GM12878 (cell line): ENCODE data around the gene SUPT6H. TPM values are rescaled to one million over a fixed set of nuclear protein-coding genes. Genes with fewer than 3 reads are reported as not detected.
A peak's percentile ranks its signal among the peaks of the same experiment; 100 is the strongest.

Experiments used
- ATAC-seq: fragments of 200-7000 bp; cut with Tn5 transposase; 3 replicates; pipeline ENCODE4 v1.9.1; 2020; ENCODE audit warnings: mild to moderate bottlenecking, moderate library complexity
- BruUV-seq: library from RNA; stranded (reverse); fragments of 400-500 nt; replicated peaks from 2 replicates; lab custom pipeline; 2021; lab: Mats Ljungman, UMichigan
- CTCF ChIA-PET: fragments of 300-600 bp; sonication (Branson Sonifier 250); formaldehyde crosslinking; extraction: SDS; loops from one replicate; lab custom pipeline; 2021; ENCODE audit warnings: inconsistent platforms; lab: Yijun Ruan, JAX
- POLR2A ChIA-PET: fragments of 350-600 bp; formaldehyde crosslinking; extraction: SDS; loops from one replicate; lab custom pipeline; 2021; ENCODE audit warnings: inconsistent platforms; lab: Charles Lee
- RAD21 ChIA-PET: fragments of 300-600 bp; sonication (Branson Sonifier 250); formaldehyde crosslinking; loops from one replicate; lab custom pipeline; 2023; ENCODE audit warnings: antibody characterized with exemption; ENCODE audit not compliant: unreplicated experiment; lab: Charles Lee
- SMC1A ChIA-PET: fragments of 300-600 bp; sonication (Branson Sonifier 250); formaldehyde crosslinking; loops from one replicate; lab custom pipeline; 2023; ENCODE audit not compliant: unreplicated experiment, uncharacterized antibody; lab: Charles Lee
- DNase-seq: peaks from one replicate; pipeline ENCODE4 v3.0.0-alpha.2; 2011; ENCODE audit warnings: low read depth, low spot score
- FAIRE-seq: peaks from 3 replicates; lab custom pipeline; 2011; peaks lifted over from hg19 to GRCh38; lab: Jason Lieb, UNC
- H2AFZ ChIP-seq: 2 replicates; pipeline ENCODE4 v1.6.0; 2011; ENCODE audit warnings: low read depth, low read length, control low read depth; ENCODE audit not compliant: control insufficient read depth
- H3K27ac ChIP-seq: 2 replicates; pipeline ENCODE4 v1.5.1; 2011; ENCODE audit warnings: control low read depth; ENCODE audit not compliant: control insufficient read depth, insufficient read depth
- H3K27me3 ChIP-seq, 2 experiments: replicated peaks in 1 of 2; 2 replicates each; pipeline versions ENCODE4 v1.6.0 to v1.6.1; 2011; ENCODE audit warnings: low read length in 1 of 2; ENCODE audit not compliant: control insufficient read depth in 2 of 2, insufficient read depth in 2 of 2
- H3K36me3 ChIP-seq, 2 experiments: 2 replicates each; pipeline ENCODE4 v1.5.1; 2011; ENCODE audit warnings: low read length in 1 of 2; ENCODE audit not compliant: control insufficient read depth in 2 of 2, insufficient read depth in 2 of 2
- H3K4me1 ChIP-seq: 2 replicates; pipeline ENCODE4 v1.6.1; 2011; ENCODE audit warnings: mild to moderate bottlenecking, low read length, moderate library complexity, mixed read lengths; ENCODE audit not compliant: control insufficient read depth, insufficient read depth
- H3K4me2 ChIP-seq: 2 replicates; pipeline ENCODE4 v1.6.0; 2011; ENCODE audit warnings: control low read depth; ENCODE audit not compliant: control insufficient read depth, insufficient read depth
- H3K4me3 ChIP-seq: fragments of 200-600 bp; sonication (generic); 2 replicates; pipeline ENCODE4 v1.5.1; 2016
- H3K79me2 ChIP-seq: 2 replicates; pipeline ENCODE4 v1.6.0; 2011; ENCODE audit warnings: low read length; ENCODE audit not compliant: control insufficient read depth, insufficient read depth
- H3K9ac ChIP-seq: 2 replicates; pipeline ENCODE4 v1.8.0; 2011; ENCODE audit warnings: low read length, control low read depth, mixed read lengths; ENCODE audit not compliant: control insufficient read depth, insufficient read depth
- H3K9me3 ChIP-seq: replicated peaks from 3 replicates; pipeline ENCODE4 v1.5.1; 2011; ENCODE audit warnings: mild to moderate bottlenecking, low read length; ENCODE audit not compliant: control insufficient read depth, insufficient read depth
- H4K20me1 ChIP-seq: 2 replicates; pipeline ENCODE4 v1.6.0; 2011; ENCODE audit not compliant: control insufficient read depth, insufficient read depth
- FOS ChIP-seq: IDR thresholded peaks from 3 replicates; pipeline ENCODE4 v1.6.1; 2011; ENCODE audit warnings: borderline replicate concordance; ENCODE audit not compliant: insufficient read length; ENCODE audit errors: extremely low read depth
- HDGF ChIP-seq: fragments of 450-650 bp; IDR thresholded peaks from 2 replicates; pipeline ENCODE4 v1.6.1; 2016; ENCODE audit warnings: antibody characterized with exemption
- JUND ChIP-seq: IDR thresholded peaks from 2 replicates; pipeline ENCODE4 v1.6.1; 2012; ENCODE audit warnings: low read depth, mild to moderate bottlenecking, low read length, improper control_type of control experiment, moderate library complexity
- MXI1 ChIP-seq: fragments of 150-350 bp; IDR thresholded peaks from 2 replicates; pipeline ENCODE4 v1.6.1; 2011; ENCODE audit warnings: low read depth, mild to moderate bottlenecking, inconsistent platforms, low read length, improper control_type of control experiment
- PAX5 ChIP-seq: IDR thresholded peaks from 2 replicates; pipeline ENCODE4 v1.6.1; 2011; ENCODE audit warnings: low read depth, low read length, borderline replicate concordance
- PAX8 ChIP-seq: fragments of 450-650 bp; IDR thresholded peaks from 2 replicates; pipeline ENCODE4 v1.6.1; 2017; ENCODE audit warnings: mild to moderate bottlenecking, moderate library complexity
- RBBP5 ChIP-seq: fragments of 200-600 bp; sonication (generic); conservative IDR thresholded peaks from 2 replicates; pipeline ENCODE4 v1.6.1; 2016
- REST ChIP-seq: IDR thresholded peaks from 2 replicates; pipeline ENCODE4 v1.6.1; 2012; ENCODE audit warnings: mild to moderate bottlenecking, low read depth, low read length
- SMAD1 ChIP-seq: fragments of 450-650 bp; IDR thresholded peaks from 2 replicates; pipeline ENCODE4 v1.6.1; 2018; ENCODE audit warnings: mild to moderate bottlenecking, low read depth; ENCODE audit not compliant: partially characterized antibody
- WGBS: methylation state at CpG from one replicate; pipeline ENCODE4 v1.1.6; 2016; ENCODE audit warnings: low lambda C conversion rate; ENCODE audit not compliant: insufficient replicate concordance, insufficient coverage; ENCODE audit errors: missing lambda C conversion rate; 5-methylcytosine and 5-hydroxymethylcytosine counted together
- in situ Hi-C: fragments of 300-500 bp; cut with MboI; formaldehyde crosslinking; loops from 9 replicates; pipeline ENCODE4 v1.14.3; 2018; ENCODE audit warnings: mixed read lengths
- intact Hi-C: fragments of 100-400 bp; cut with micrococcal nuclease; formaldehyde crosslinking; loops from one replicate; pipeline ENCODE4 v1.14.2; 2022; ENCODE audit not compliant: unreplicated experiment
- polyA plus RNA-seq, 11 experiments: library from polyadenylated mRNA; depleted of rRNA in 4 of 11; unstranded in 6 of 11; stranded (reverse) in 5 of 11; fragments of >200 nt; fragmentation: Nextera tagmentation in 4 of 11; fragmentation: Illumina TruSeq in 1 of 11; extraction: Ambion mirVana in 4 of 11; extraction: Trizol in 1 of 11; gene quantifications; 1 replicate in 1 of 11; 2 replicates in 10 of 11; pipeline versions ENCODE4 v1.2.1 to v1.2.3, GENCODE V29; 2011 to 2016; ENCODE audit warnings: inconsistent platforms in 2 of 11, missing spikeins in 2 of 11, low read depth in 1 of 11
- total RNA-seq, 4 experiments: library from RNA; depleted of rRNA in 3 of 4; stranded (reverse); fragments of >200 nt in 3 of 4; fragmentation: Illumina TruSeq in 1 of 4; extraction: Trizol in 1 of 4; gene quantifications; 2 replicates each; pipeline versions ENCODE4 v1.2.1 to v1.2.3, GENCODE V29; 2013 to 2021
- TF ChIP-seq, protein P1 (sequence below): fragments of 450-650 bp; formaldehyde crosslinking; IDR thresholded peaks from 2 replicates; pipeline ENCODE4 v1.4.0; 2020; ENCODE audit warnings: mild to moderate bottlenecking, moderate library complexity
- TF ChIP-seq, protein P2 (sequence below): fragments of 450-650 bp; IDR thresholded peaks from 2 replicates; pipeline ENCODE4 v1.6.1; 2017; ENCODE audit warnings: mild to moderate bottlenecking, low read depth, inconsistent platforms; ENCODE audit not compliant: poor library complexity, severe bottlenecking

Gene SUPT6H
- total and polyA plus RNA-seq, 10 of the 15 experiments (the other 5 are each of a cell fraction or from before 2014, with no cell fraction given) = 1.7 to 58.8 (median 37.7) TPM

DNA sequence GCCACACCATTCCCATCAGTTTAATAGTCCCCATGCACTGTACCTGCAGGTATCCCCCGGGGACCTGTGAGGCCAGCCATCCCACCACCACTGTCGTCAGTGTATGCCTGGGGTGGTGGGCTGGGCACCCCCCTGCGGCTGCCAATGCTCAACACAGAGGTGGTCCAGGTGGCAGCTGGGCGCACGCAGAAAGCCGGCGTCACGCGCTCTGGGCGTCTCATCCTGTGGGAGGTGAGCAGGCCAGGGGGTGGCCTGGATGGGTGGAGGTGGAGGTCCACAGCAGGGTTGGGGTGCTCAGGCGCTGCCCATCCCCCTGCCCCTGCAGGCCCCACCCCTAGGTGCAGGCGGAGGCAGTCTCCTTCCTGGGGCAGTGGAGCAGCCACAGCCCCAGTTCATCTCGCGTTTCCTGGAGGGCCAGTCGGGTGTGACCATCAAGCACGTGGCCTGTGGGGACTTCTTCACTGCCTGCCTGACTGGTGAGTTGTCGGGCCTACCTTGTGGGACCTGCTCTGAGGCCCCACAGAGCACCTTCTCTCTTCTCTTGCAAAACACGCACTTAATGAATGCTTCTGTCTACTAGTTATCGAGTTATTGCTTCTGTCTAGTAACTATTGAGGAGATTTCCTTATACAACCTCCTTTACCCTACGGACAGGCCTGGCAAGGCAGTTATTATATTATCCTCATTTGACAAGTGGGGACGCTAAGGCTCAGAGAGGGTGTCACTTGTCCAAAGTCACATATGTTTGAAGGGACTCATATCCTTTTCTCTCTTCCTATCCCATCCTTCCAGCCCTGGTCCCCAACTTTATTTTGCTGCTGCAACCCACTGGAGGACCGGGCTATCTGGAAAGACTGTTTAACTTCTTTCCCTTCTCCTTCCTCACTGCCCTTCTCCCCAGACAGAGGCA lies 76.0 kb downstream of the SUPT6H start:
- Histone ChIP-seq H4K20me1 (no peaks in the 10 kb centered on the region), H3K9ac (peak overlapping the region; percentile 73), H3K4me2 (peak overlapping the region; percentile 76), H3K36me3 (peaks cover 0 to 8% of the 10 kb centered on the region in 2 experiments; a peak in 2 of 4 replicates), H2AFZ (peak overlapping the region; percentile 46), H3K79me2 (peaks cover 27% of the 10 kb centered on the region), H3K9me3 (peaks cover 8% of the 10 kb centered on the region; the same call in 2 of the 3 replicates), H3K4me1 (peaks cover 74% of the 10 kb centered on the region), H3K27ac (peak overlapping the region; percentile 96), H3K27me3 (no peaks in the 10 kb centered on the region), H3K4me3 (peak overlapping the region; percentile 60)
- intact Hi-C loops (loop anchor here (1.0 kb wide), 1 partner anchor 10 kb away; the partner anchor contains the start of gene NEK8), in situ Hi-C loops (loop anchor here (25.0 kb wide), 1 partner anchor 1276 kb away; the partner anchor contains the start of gene KSR1)
- ChIA-PET RAD21 (interaction anchor here (1.5 to 17.4 kb wide), 2 partner anchors 11 kb away, joined by 7 to 375 read pairs; partner anchors contain the start of genes NEK8 and TLCD1), CTCF (interaction anchor here (1.1 to 7.4 kb wide), 3 partner anchors 10 to 14 kb away, joined by 3 to 95 read pairs (median 7); partner anchors contain the start of genes NEK8 and TLCD1), POLR2A (interaction anchor here (0.8 to 15.2 kb wide), 2 partner anchors 11 to 157 kb away, joined by 7 to 485 read pairs; partner anchors contain the start of genes NEK8, RPL23A and TLCD1), SMC1A (interaction anchor here (0.7 to 17.8 kb wide), 3 partner anchors 9 to 155 kb away, joined by 3 to 326 read pairs (median 5); partner anchors contain the start of genes NEK8 and TLCD1)
- peak; percentile 62 for FAIRE-seq
- DNase-seq = peak; percentile 89
- BruUV-seq = TSS peak; percentile 89
- whole genome bisulfite sequencing = 2% methylated on average over 22 of the region's 22 CpGs
- peak; percentile 88 for ATAC-seq
- TF ChIP-seq SMAD1 (peak; percentile 39), MXI1 (peak; percentile 93), PAX8 (peak; percentile 77; the same call in 1 of the 2 replicates), JUND (0 out of 2 replicates have a peak, but pooled peaks have one; percentile 7), HDGF (peak; percentile 80), PAX5 (peak; percentile 99), RBBP5 (no peak), REST (0 out of 2 replicates have a peak, but pooled peaks have one; percentile 16), FOS (no peak)
- TF ChIP-seq, protein P1, sequence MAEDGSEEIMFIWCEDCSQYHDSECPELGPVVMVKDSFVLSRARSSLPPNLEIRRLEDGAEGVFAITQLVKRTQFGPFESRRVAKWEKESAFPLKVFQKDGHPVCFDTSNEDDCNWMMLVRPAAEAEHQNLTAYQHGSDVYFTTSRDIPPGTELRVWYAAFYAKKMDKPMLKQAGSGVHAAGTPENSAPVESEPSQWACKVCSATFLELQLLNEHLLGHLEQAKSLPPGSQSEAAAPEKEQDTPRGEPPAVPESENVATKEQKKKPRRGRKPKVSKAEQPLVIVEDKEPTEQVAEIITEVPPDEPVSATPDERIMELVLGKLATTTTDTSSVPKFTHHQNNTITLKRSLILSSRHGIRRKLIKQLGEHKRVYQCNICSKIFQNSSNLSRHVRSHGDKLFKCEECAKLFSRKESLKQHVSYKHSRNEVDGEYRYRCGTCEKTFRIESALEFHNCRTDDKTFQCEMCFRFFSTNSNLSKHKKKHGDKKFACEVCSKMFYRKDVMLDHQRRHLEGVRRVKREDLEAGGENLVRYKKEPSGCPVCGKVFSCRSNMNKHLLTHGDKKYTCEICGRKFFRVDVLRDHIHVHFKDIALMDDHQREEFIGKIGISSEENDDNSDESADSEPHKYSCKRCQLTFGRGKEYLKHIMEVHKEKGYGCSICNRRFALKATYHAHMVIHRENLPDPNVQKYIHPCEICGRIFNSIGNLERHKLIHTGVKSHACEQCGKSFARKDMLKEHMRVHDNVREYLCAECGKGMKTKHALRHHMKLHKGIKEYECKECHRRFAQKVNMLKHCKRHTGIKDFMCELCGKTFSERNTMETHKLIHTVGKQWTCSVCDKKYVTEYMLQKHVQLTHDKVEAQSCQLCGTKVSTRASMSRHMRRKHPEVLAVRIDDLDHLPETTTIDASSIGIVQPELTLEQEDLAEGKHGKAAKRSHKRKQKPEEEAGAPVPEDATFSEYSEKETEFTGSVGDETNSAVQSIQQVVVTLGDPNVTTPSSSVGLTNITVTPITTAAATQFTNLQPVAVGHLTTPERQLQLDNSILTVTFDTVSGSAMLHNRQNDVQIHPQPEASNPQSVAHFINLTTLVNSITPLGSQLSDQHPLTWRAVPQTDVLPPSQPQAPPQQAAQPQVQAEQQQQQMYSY = no peak
- TF ChIP-seq, protein P2, sequence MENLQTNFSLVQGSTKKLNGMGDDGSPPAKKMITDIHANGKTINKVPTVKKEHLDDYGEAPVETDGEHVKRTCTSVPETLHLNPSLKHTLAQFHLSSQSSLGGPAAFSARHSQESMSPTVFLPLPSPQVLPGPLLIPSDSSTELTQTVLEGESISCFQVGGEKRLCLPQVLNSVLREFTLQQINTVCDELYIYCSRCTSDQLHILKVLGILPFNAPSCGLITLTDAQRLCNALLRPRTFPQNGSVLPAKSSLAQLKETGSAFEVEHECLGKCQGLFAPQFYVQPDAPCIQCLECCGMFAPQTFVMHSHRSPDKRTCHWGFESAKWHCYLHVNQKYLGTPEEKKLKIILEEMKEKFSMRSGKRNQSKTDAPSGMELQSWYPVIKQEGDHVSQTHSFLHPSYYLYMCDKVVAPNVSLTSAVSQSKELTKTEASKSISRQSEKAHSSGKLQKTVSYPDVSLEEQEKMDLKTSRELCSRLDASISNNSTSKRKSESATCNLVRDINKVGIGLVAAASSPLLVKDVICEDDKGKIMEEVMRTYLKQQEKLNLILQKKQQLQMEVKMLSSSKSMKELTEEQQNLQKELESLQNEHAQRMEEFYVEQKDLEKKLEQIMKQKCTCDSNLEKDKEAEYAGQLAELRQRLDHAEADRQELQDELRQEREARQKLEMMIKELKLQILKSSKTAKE = peak; percentile 21
